NOMO-1 treated with dmso at 0.1 percent for 144 hours (cell line): ENCODE results near the gene TRAK2.
"Not testable (repeated sequence)": the region's sequence is repeated elsewhere in the genome, so short reads cannot be mapped to it uniquely, and the experiment has no call there.

ENCODE experiments used
- DNase-seq: peaks from one replicate; lab custom pipeline; 2025; ENCODE audit not compliant: unreplicated experiment; lab: John Stamatoyannopoulos, UW

TRAK2 gene

GRCh38 chr2:201450954-201451291, 335 bp downstream of the TRAK2 start:
- no peak for DNase-seq

- no peak for DNase-seq
These were observed 2.6 kb downstream of the TRAK2 start for GRCh38 chr2:201448701-201449100.

DNA sequence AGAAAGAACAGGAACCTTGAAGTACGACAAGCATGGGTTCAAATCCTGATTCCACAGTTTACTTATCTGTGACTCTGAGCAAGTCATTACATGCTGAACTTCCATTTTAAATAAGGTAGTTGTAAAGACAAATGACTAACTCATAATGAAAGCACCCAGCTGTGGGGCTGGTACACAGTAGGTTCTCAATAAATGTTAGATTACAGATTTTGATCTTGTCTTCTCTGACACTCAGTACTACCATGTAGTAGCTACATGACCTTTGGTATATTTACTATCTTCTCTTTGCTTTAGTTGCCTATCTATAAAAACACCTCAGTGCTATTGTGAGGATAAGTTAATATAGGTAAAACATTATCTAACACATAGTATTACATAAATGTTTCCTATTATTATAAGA, 3.2 kb downstream of the TRAK2 start:
- no peak for DNase-seq

DNA sequence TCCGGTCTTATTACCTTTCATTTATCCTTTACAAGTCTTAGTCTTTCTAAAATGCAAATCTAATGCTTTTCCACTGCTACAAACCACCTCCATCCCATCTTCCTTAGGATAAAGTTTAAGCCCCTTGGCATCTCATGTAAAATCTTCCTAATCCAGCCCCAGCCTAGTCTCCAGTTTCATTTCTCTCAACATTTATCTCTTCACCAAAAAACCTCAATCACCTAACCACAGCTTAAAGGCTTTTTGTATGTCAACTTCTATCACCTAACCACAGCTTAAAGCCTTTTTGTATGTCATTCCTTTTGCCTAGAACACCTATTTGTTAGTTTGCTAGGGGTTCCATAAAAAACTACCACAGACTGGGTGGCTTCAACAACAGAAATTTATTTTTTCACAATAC, 4.2 kb downstream of the TRAK2 start:
- DNase-seq, result no peak

GRCh38 chr2:201444746-201445465, 6.4 kb downstream of the TRAK2 start:
- DNase-seq, result no peak

GRCh38 chr2:201441409-201441808, 9.8 kb downstream of the TRAK2 start:
- DNase-seq, result no peak

DNA sequence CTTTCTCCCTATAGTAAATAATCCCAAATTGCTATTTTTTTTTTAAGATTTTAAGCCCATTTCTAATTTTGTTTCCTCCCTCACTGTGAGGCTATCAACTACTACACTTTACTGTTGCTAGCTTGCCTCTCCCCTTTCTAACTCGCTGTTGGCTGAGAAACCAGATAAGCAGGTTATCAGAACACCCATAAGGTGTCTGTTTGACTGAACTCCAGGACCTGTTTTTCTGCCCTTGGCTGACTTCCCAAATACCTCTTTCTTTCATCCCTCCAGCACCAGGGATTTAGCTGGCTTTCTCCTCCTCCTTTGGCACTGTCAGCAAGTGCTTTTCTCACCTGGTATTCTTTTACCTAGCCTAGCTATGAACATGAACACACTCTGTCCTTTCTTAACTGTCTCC, 11.1 kb downstream of the TRAK2 start:
- no peak for DNase-seq

DNA sequence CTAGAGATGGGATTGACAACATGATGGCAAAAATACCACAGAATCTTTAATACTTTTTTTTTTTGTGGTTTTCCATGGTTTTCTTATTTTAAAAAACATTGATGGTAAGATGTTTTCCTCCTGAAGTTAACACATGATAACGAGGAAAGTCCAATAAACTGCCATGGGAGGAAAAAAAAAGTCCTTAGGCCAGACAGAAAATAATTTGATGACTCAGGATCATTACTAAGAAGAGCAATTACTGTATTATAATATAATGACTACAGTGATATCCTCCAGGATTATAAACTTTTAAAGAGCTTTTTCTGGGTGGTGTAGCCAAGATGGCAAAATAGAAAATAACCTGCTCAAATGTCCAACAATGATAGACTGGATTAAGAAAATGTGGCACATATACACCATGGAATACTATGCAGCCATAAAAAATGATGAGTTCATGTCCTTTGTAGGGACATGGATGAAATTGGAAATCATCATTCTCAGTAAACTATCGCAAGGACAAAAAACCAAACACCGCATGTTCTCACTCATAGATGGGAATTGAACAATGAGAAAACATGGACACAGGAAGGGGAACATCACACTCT, 11.8 kb downstream of the TRAK2 start:
- not testable (repeated sequence) for DNase-seq

DNA sequence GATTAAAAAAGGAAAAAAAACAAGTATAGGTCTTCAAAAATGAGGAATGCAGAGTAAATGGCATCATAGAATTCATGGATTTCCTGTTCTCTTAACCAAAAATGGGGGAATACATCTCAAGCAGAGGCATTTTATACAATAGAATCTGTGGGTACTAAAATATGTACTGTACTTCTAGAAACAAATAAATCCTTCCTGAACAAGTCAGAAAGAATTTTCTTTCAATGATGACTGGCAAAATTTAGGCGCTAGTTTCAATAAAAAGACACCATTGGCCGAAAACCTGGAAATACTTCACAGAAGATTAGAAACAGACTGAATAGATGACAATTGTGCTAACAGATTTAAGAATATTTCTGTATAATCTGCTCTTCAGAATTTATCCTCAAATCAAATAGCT, 15.1 kb downstream of the TRAK2 start:
- no peak for DNase-seq

DNA sequence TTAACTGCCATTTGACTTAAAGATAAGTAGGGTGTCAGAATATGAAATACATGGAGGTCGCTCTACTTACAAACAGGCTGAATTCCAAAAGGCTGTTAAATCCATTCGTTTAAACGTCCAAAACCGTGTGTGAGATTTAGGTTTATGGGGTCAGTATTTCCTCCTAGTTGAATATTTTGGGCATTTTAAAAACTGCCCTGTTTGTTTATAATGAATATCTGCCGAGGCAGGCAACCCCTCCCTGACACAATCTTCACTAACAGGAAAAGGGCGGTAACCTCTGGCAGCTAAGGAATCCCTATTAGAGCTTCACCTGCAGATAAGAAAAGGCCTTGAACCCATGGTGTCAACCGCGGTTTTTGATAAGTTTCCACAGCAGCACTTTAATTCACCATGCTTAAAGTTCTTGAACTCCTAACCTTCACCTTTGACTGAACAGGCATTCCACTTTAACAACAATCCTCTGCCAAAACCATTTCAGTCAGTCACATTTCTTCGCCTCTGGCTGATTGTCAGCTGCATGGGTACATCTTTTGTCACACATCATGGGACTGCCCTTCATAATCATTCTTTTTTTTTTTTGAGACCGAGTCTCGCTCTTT, 17.8 kb downstream of the TRAK2 start:
- no peak for DNase-seq

DNA sequence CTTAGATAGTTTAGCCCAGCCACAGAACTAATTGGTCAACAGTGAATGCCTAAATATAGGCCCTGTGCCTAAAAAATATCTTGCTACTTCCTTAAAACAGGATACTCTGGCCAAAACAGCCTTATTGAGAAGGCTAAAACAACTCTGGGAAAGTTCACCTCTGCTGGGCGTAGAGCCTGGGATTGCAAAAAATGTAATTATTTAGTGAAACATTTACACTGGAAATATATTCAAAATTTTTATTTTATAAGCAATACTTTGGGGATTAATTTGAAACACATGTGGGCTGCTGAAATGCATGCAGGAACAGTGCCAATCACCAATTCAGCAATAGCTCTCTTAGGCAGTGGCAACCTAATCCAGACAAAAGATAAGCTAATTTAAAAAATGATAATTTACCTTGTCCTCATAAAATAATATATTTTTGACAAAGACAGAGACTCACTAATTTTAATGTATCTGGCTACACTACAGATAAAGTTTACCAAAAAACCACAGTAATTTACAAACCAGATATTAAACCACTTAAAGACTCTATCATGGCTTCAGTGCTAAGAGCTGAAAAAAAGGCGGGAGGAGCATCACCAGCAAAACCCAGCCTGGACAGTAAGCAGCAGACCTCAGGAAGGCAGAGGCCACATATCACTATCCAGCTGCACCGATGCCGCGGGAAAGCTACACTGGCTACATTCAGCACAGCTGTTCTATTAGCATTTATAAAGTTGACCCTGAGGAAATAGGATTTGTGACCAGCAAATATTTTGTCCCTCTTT, 18.5 kb downstream of the TRAK2 start:
- peak; percentile 13 for DNase-seq

DNA sequence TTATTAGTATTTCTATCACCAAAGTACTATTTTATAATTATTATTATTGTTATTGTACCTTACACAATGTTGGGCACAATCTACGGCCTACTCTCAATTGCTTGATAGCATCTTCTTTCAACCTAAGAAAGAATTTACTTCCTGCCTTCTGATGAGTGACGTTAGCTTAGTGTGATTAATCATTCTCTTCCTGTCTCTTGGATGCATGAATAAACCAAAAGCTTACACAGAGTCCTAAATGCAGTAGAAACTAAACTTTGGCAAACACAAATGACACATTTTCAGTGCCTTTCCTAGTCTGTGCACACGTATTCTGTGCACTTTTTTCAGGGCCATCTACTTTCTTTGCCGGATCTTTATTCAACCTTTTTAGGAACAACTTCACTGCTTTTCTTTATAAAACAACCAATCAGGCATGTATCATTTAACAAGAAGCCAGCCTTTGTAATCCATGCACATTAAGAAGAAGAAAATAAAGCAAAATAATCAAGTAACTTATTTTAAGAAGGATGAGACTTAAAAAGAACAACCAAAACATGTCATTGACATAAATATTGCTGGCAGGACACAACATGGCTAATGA, 19.1 kb downstream of the TRAK2 start:
- no peak for DNase-seq

GRCh38 chr2:201430839-201431238, 20.4 kb downstream of the TRAK2 start:
- no peak for DNase-seq

- DNase-seq, result not testable (repeated sequence)
These were observed 20.9 kb downstream of the TRAK2 start for GRCh38 chr2:201430322-201430721.

GRCh38 chr2:201429835-201430234, 21.4 kb downstream of the TRAK2 start:
- not testable (repeated sequence) for DNase-seq

GRCh38 chr2:201428366-201428765, 22.9 kb downstream of the TRAK2 start:
- DNase-seq, result not testable (repeated sequence)

GRCh38 chr2:201425952-201426351, 25.3 kb downstream of the TRAK2 start:
- DNase-seq, result no peak

GRCh38 chr2:201420442-201421113, 30.7 kb downstream of the TRAK2 start:
- DNase-seq, result no peak

GRCh38 chr2:201419986-201420385, 31.3 kb downstream of the TRAK2 start:
- no peak for DNase-seq

DNA sequence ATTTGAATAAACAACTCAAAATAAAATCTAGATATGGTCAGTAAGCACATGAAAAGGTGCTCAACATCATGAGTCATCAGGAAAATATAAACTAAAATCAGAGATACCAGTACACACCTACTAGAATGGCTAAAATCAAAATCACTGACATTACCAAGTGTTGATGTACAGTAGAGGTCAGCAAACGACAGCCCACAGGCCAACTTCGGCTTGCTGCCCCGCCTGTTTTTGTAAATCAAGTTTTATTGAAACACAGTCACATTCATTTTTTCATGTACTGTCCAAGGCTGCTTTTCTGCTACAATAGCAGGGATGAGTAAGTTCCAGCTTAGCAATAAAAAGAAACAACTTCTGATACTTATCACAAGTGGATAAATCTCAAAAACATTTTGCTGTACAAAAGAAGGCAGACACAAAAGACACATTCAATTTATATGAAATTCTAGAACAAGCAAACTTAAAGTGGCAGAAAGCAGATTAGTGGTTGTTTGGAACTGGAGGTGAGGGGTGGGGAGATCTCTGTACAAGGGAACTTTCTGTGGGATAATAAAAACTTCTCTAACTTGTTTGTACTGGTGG, 32.1 kb downstream of the TRAK2 start:
- no peak for DNase-seq

- DNase-seq, result no peak
These were observed 36.1 kb downstream of the TRAK2 start for GRCh38 chr2:201415149-201415548.
